Measurements from ENCODE around the gene TRAPPC5.

DNA sequence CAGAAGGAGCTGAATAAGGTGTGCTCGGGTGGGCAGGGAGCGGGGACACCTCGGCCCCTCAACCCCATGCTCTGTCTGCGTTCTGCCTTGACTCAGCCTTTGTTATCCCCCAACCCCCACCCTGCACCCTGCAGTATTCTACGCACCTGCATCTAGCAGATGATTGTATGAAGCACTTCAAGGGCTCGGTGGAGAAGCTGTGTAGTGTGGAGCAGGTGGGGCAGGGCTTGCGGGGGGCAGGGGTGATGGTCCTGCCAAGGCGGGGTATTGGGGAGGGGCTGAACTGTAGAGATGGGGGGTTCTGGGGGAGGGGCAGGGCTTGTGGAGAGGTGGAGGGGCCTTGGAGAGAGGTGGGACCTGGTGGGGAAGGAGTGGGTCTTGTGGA is 37.6 kb upstream of the TRAPPC5 start:
- TF ChIP-seq, protein P1, sequence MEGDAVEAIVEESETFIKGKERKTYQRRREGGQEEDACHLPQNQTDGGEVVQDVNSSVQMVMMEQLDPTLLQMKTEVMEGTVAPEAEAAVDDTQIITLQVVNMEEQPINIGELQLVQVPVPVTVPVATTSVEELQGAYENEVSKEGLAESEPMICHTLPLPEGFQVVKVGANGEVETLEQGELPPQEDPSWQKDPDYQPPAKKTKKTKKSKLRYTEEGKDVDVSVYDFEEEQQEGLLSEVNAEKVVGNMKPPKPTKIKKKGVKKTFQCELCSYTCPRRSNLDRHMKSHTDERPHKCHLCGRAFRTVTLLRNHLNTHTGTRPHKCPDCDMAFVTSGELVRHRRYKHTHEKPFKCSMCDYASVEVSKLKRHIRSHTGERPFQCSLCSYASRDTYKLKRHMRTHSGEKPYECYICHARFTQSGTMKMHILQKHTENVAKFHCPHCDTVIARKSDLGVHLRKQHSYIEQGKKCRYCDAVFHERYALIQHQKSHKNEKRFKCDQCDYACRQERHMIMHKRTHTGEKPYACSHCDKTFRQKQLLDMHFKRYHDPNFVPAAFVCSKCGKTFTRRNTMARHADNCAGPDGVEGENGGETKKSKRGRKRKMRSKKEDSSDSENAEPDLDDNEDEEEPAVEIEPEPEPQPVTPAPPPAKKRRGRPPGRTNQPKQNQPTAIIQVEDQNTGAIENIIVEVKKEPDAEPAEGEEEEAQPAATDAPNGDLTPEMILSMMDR (conservative IDR thresholded peaks at IDR 0.05), result no peak
- TF ChIP-seq ZFX (IDR thresholded peaks at IDR 0.05), result no peak
